HCT116 (cell line): ENCODE data around the gene CARD14. TPM values are rescaled to one million over a fixed set of nuclear protein-coding genes. Genes with fewer than 3 reads are reported as not detected.

Source experiments
- ATAC-seq: fragments of 200-7000 bp; cut with Tn5 transposase; 2 replicates; pipeline ENCODE4 v1.9.1; 2020; ENCODE audit warnings: mild to moderate bottlenecking, moderate library complexity
- BruUV-seq: library from RNA; stranded (reverse); fragments of 400-500 nt; replicated peaks from 2 replicates; lab custom pipeline; 2021; lab: Mats Ljungman, UMichigan
- CTCF ChIA-PET: fragments of 300-600 bp; sonication (Branson Sonifier 250); formaldehyde crosslinking; loops from one replicate; lab custom pipeline; 2021; ENCODE audit warnings: antibody characterized with exemption; lab: Charles Lee
- POLR2A ChIA-PET: fragments of 300-600, 350-600 bp; sonication (Branson Sonifier 250); formaldehyde crosslinking; loops from one replicate; lab custom pipeline; 2021; ENCODE audit warnings: antibody characterized with exemption; lab: Charles Lee
- RAD21 ChIA-PET, 2 experiments: fragments of 300-600 bp; sonication (Branson Sonifier 250); formaldehyde crosslinking; loops; one replicate each; lab custom pipeline; 2023; ENCODE audit warnings: low total read pairs in 2 of 2; ENCODE audit not compliant: uncharacterized antibody in 2 of 2, unreplicated experiment in 2 of 2, low non-redundant PET in 1 of 2; lab: Charles Lee
- DNase-seq: peaks from one replicate; pipeline ENCODE4 v3.0.0-alpha.2; 2010; ENCODE audit warnings: low read depth, low spot score
- H2AFZ ChIP-seq: fragments of 200-600 bp; shearing (Covaris generic), sonication (generic); 2 replicates; pipeline ENCODE4 v1.6.1; 2017; ENCODE audit warnings: low read depth, mixed run types, mixed read lengths, antibody characterized with exemption, low read length; ENCODE audit not compliant: poor library complexity, severe bottlenecking
- H3K27ac ChIP-seq: 2 replicates; pipeline ENCODE4 v1.5.1; 2012; ENCODE audit warnings: low read depth, low read length
- H3K27me3 ChIP-seq: fragments of 200-600 bp; sonication (generic); 2 replicates; pipeline ENCODE4 v1.6.1; 2016; ENCODE audit warnings: mixed run types, low read length, mixed read lengths; ENCODE audit not compliant: insufficient read depth
- H3K36me3 ChIP-seq, 2 experiments: fragments of 200-500 bp in 1 of 2; fragments of 200-600 bp in 1 of 2; sonication (Bioruptor generic) in 1 of 2; sonication (generic) in 1 of 2; 2 replicates each; pipeline versions ENCODE4 v1.5.1 to v1.6.1; 2014 to 2016; ENCODE audit warnings: low read length in 2 of 2, inconsistent platforms in 1 of 2, mixed read lengths in 1 of 2, mixed run types in 1 of 2; ENCODE audit not compliant: insufficient read depth in 2 of 2, control insufficient read depth in 1 of 2
- H3K4me1 ChIP-seq, 2 experiments: fragments of 200-600 bp in 1 of 2; sonication (generic) in 1 of 2; 2 replicates each; pipeline versions ENCODE4 v1.5.1 to v1.6.1; 2012 to 2017; ENCODE audit warnings: low read length in 2 of 2, inconsistent platforms in 1 of 2, mild to moderate bottlenecking in 1 of 2, mixed read lengths in 1 of 2, mixed run types in 1 of 2, moderate library complexity in 1 of 2; ENCODE audit not compliant: insufficient read depth in 2 of 2, control insufficient read depth in 1 of 2
- H3K4me2 ChIP-seq: fragments of 200-600 bp; sonication (generic); 2 replicates; pipeline ENCODE4 v1.6.1; 2017; ENCODE audit warnings: mixed run types, low read length, mixed read lengths
- H3K4me3 ChIP-seq, 2 experiments: fragments of 200-600 bp in 1 of 2; sonication (generic) in 1 of 2; replicated peaks in 1 of 2; 2 replicates each; pipeline ENCODE4 v1.5.1; 2011 to 2016; ENCODE audit warnings: low read length in 2 of 2, control low read depth in 1 of 2, low read depth in 1 of 2, mild to moderate bottlenecking in 1 of 2, mixed read lengths in 1 of 2, mixed run types in 1 of 2
- H3K79me2 ChIP-seq: fragments of 200-600 bp; sonication (generic); 2 replicates; pipeline ENCODE4 v1.6.1; 2017; ENCODE audit warnings: mild to moderate bottlenecking, mixed run types, low read length, moderate library complexity, mixed read lengths; ENCODE audit not compliant: insufficient read depth
- H3K9ac ChIP-seq: fragments of 200-600 bp; sonication (generic); 2 replicates; pipeline ENCODE4 v1.6.1; 2016; ENCODE audit warnings: low read length, mixed read lengths
- H3K9me2 ChIP-seq: fragments of 200-600 bp; sonication (generic), shearing (Covaris generic); 2 replicates; pipeline ENCODE4 v1.6.1; 2017; ENCODE audit warnings: mixed run types, mild to moderate bottlenecking, moderate library complexity; ENCODE audit not compliant: insufficient read depth
- H3K9me3 ChIP-seq, 2 experiments: fragments of 200-500 bp in 1 of 2; fragments of 200-600 bp in 1 of 2; sonication (Bioruptor generic) in 1 of 2; sonication (generic) in 1 of 2; 2 replicates each; pipeline ENCODE4 v1.6.1; 2014 to 2017; ENCODE audit warnings: low read length in 2 of 2, mixed read lengths in 2 of 2, inconsistent platforms in 1 of 2, low read depth in 1 of 2, mild to moderate bottlenecking in 1 of 2, mixed run types in 1 of 2, moderate library complexity in 1 of 2; ENCODE audit not compliant: control insufficient read depth in 1 of 2, insufficient read depth in 1 of 2
- H4K20me1 ChIP-seq: fragments of 200-600 bp; sonication (generic), shearing (Covaris generic); 2 replicates; pipeline ENCODE4 v1.6.1; 2017; ENCODE audit warnings: mixed run types, mild to moderate bottlenecking, moderate library complexity; ENCODE audit not compliant: insufficient read depth
- CBX3 ChIP-seq: IDR thresholded peaks from 2 replicates; pipeline ENCODE4 v1.6.1; 2012; ENCODE audit warnings: low read depth
- SIN3A ChIP-seq: IDR thresholded peaks from 2 replicates; pipeline ENCODE4 v1.6.1; 2012; ENCODE audit warnings: low read depth
- SRF ChIP-seq: IDR thresholded peaks from 2 replicates; pipeline ENCODE4 v1.6.1; 2012; ENCODE audit warnings: low read depth
- ZNF274 ChIP-seq: fragments of 200-500 bp; sonication (Bioruptor generic); IDR thresholded peaks from 2 replicates; pipeline ENCODE4 v1.6.1; 2014; ENCODE audit warnings: mild to moderate bottlenecking, low read depth, low read length, inconsistent platforms
- intact Hi-C: fragments of 100-400 bp; cut with micrococcal nuclease; formaldehyde crosslinking; loops from 2 replicates; pipeline ENCODE4 v1.10.0; 2022
- total RNA-seq: library from RNA; stranded (reverse); gene quantifications from one replicate; pipeline ENCODE4 v1.2.1, GENCODE V29; 2021; ENCODE audit not compliant: unreplicated experiment
- TF ChIP-seq, protein P1 (sequence below), 3 experiments: fragments of 200-600 bp in 1 of 3; sonication (generic) in 1 of 3; IDR thresholded peaks in 2 of 3; conservative IDR thresholded peaks in 1 of 3; 2 replicates each; pipeline ENCODE4 v1.5.1; 2012 to 2017; ENCODE audit warnings: low read depth in 2 of 3, low read length in 2 of 3, antibody characterized with exemption in 1 of 3, borderline replicate concordance in 1 of 3, control low read depth in 1 of 3, mild to moderate bottlenecking in 1 of 3, mixed read lengths in 1 of 3, mixed run types in 1 of 3, moderate library complexity in 1 of 3; ENCODE audit not compliant: insufficient read depth in 1 of 3
- TF ChIP-seq, protein P2 (sequence below): IDR thresholded peaks from 2 replicates; pipeline ENCODE4 v1.6.1; 2012

CARD14 gene
- total RNA-seq, 1 experiment from 2014 or later, result 0.25 TPM

DNA sequence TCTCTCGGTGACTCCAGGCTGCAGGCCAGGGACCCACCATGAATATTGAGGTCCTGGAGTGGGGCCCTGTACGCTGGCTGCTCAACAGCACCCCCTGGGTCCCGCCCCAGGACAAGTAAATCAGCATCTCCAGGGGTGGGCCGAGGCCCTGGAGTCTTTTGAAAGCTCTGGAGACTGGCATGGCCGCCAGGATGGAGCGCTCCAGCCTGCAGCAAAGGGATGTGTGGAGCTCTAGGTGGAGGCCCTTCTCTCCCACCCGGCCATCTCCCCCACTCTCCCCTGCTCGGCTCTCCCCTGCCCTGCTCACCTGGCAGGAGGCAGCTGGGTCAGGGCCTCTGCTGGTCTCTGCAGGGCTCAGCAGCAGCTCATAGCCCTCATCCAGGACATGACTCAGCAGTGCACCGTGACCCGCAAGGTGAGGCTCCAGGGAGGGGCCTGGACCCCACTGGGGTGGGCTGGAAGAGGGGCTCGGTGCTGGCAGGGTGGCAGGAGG lies 33.7 kb downstream of the CARD14 start:
- Histone ChIP-seq H3K27ac (no peak overlapping the region), H3K9ac (no peak overlapping the region), H3K9me2 (no peaks in the 10 kb centered on the region), H3K27me3 (no peaks in the 10 kb centered on the region), H3K4me1 (peaks cover 0 to 7% of the 10 kb centered on the region in 2 experiments; a peak in 1 of 4 replicates), H3K4me2 (peak overlapping the region; percentile 21; the same call in 1 of the 2 replicates), H3K4me3 (no peak overlapping the region), H4K20me1 (no peaks in the 10 kb centered on the region), H3K9me3 (no peaks in the 10 kb centered on the region), H3K79me2 (no peaks in the 10 kb centered on the region), H3K36me3 (no peaks in the 10 kb centered on the region), H2AFZ (no peak overlapping the region)
- BruUV-seq, result no TSS peak
- RAD21 ChIA-PET, result no interaction called here
- no peak for TF ChIP-seq SIN3A
- TF ChIP-seq, protein P1, sequence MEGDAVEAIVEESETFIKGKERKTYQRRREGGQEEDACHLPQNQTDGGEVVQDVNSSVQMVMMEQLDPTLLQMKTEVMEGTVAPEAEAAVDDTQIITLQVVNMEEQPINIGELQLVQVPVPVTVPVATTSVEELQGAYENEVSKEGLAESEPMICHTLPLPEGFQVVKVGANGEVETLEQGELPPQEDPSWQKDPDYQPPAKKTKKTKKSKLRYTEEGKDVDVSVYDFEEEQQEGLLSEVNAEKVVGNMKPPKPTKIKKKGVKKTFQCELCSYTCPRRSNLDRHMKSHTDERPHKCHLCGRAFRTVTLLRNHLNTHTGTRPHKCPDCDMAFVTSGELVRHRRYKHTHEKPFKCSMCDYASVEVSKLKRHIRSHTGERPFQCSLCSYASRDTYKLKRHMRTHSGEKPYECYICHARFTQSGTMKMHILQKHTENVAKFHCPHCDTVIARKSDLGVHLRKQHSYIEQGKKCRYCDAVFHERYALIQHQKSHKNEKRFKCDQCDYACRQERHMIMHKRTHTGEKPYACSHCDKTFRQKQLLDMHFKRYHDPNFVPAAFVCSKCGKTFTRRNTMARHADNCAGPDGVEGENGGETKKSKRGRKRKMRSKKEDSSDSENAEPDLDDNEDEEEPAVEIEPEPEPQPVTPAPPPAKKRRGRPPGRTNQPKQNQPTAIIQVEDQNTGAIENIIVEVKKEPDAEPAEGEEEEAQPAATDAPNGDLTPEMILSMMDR (IDR thresholded peaks at IDR 0.05 in 2 of 3, conservative IDR thresholded peaks at IDR 0.05 in 1 of 3; ENCODE audit: borderline replicate concordance in 1 of 3, insufficient read depth in 1 of 3, low read depth in 2 of 3, low read length in 2 of 3), result peak in 2 of 3 experiments; percentile 14 to 18; a peak in 1 of 6 replicates
- POLR2A ChIA-PET, result interaction anchor here (0.9 kb wide), 1 partner anchor 17 kb away, joined by 3 read pairs; the partner anchor contains the start of genes SGSH and SLC26A11
- ATAC-seq (peak; percentile 35; the same call in 1 of the 2 replicates), DNase-seq (no peak)
- CTCF ChIA-PET, result interaction anchor here (0.8 kb wide), 1 partner anchor 12 kb away, joined by 3 read pairs; no protein-coding TSS in a partner anchor
- intact Hi-C loops, result no loop called here

DNA sequence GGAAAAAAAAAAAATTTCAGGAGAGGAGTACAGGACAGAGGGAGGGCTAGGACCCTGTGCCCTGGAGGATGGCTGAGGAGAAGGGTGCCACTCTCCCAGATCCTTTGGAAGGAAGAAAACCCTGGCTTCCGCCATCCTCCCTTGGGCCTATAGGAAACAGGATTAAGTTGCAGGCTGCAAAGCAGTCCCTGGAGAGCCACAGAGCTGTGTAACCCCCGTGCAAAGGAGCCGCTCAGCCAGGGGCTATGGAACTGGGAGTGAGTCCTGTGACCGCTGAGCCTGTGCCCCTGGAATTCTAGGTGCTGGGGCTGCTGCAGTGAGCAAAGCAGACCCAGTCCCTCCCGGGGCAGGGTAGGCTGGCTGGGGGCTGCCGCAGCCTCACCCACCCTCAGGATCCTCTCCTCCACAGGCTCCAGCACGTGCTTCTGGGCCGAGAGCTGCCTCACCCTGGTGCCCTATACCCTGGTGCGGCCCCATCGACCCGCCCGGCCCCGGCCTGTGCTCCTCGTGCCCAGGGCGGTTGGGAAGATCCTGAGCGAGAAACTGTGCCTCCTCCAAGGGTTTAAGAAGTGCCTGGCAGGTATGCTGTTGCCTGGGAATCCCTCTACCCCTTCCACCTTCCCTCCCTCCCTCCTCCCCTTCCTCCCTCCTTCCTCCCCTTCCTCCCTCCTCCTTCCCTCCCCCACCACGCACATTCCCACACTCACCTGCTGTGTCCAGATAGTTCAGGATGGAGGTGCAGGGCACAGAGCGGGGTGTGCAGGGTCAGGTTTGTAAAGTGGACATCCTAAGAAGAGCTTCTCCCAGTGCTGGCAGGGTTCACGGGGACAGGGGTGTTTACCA lies 35.0 kb downstream of the CARD14 start:
- Histone ChIP-seq H3K9ac (no peak overlapping the region), H3K9me2 (no peaks in the 10 kb centered on the region), H4K20me1 (no peaks in the 10 kb centered on the region), H3K36me3 (no peaks in the 10 kb centered on the region; a peak in 2 of 4 replicates), H3K79me2 (no peaks in the 10 kb centered on the region), H3K4me2 (no peak overlapping the region), H2AFZ (no peak overlapping the region), H3K4me3 (no peak overlapping the region), H3K9me3 (no peaks in the 10 kb centered on the region), H3K27me3 (no peaks in the 10 kb centered on the region), H3K27ac (no peak overlapping the region), H3K4me1 (peaks cover 0 to 7% of the 10 kb centered on the region in 2 experiments; a peak in 1 of 4 replicates)
- TF ChIP-seq SRF (no peak), CBX3 (no peak), ZNF274 (no peak)
- TF ChIP-seq, protein P2, sequence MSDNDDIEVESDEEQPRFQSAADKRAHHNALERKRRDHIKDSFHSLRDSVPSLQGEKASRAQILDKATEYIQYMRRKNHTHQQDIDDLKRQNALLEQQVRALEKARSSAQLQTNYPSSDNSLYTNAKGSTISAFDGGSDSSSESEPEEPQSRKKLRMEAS, result no peak
- CTCF ChIA-PET, result no interaction called here
- DNase-seq (no peak), ATAC-seq (no peak)
- BruUV-seq, result no TSS peak
- RAD21 ChIA-PET, result no interaction called here
- intact Hi-C loops, result no loop called here
- POLR2A ChIA-PET, result no interaction called here
